SK-N-SH (cell line): Measurements from ENCODE around the gene TTC38.
A peak's percentile ranks its signal among the peaks of the same experiment; 100 is the strongest.

Experiments used
- EZH2phosphoT487 ChIP-seq: fragments of 200-600 bp; sonication (generic); IDR thresholded peaks from 2 replicates; pipeline ENCODE4 v1.6.1; 2017; ENCODE audit warnings: low read depth, mixed run types, mild to moderate bottlenecking, antibody characterized with exemption, moderate library complexity, borderline replicate concordance
- FOXJ3 ChIP-seq: sonication (generic); formaldehyde crosslinking; IDR thresholded peaks from 2 replicates; pipeline ENCODE4 v1.5.1; 2020; ENCODE audit warnings: mild to moderate bottlenecking, missing genetic modification reagents
- FOXM1 ChIP-seq: IDR thresholded peaks from 2 replicates; pipeline ENCODE4 v1.4.0; 2012; ENCODE audit warnings: low read depth, mild to moderate bottlenecking
- NFIC ChIP-seq: IDR thresholded peaks from 2 replicates; pipeline ENCODE4 v1.4.0; 2012; ENCODE audit warnings: borderline replicate concordance
- NRF1 ChIP-seq: IDR thresholded peaks from 2 replicates; pipeline ENCODE4 v1.6.1; 2012; ENCODE audit warnings: low read depth, mild to moderate bottlenecking, low read length
- POLR2AphosphoS5 ChIP-seq: IDR thresholded peaks from 2 replicates; pipeline ENCODE4 v1.6.1; 2012; ENCODE audit warnings: low read depth, low read length
- RCOR1 ChIP-seq: fragments of 150-350 bp; IDR thresholded peaks from 2 replicates; pipeline ENCODE4 v1.6.1; 2017; ENCODE audit warnings: antibody characterized with exemption, low read length
- TAF1 ChIP-seq: IDR thresholded peaks from 2 replicates; pipeline ENCODE4 v1.6.1; 2012; ENCODE audit warnings: low read depth, mild to moderate bottlenecking, low read length, moderate library complexity, borderline replicate concordance
- YY1 ChIP-seq: IDR thresholded peaks from 2 replicates; pipeline ENCODE4 v1.4.0; 2012; ENCODE audit warnings: low read depth, mild to moderate bottlenecking
- TF ChIP-seq, protein P1 (sequence below): fragments of 200-600 bp; sonication (generic); IDR thresholded peaks from 2 replicates; pipeline ENCODE4 v1.6.1; 2017; ENCODE audit warnings: antibody characterized with exemption, mild to moderate bottlenecking, moderate library complexity
- TF ChIP-seq, protein P2 (sequence below): IDR thresholded peaks from 2 replicates; pipeline ENCODE4 v1.6.1; 2012; ENCODE audit warnings: mild to moderate bottlenecking, low read depth, low read length, moderate library complexity
- TF ChIP-seq, protein P3 (sequence below): fragments of 150-350 bp; IDR thresholded peaks from 2 replicates; pipeline ENCODE4 v1.6.1; 2017; ENCODE audit warnings: antibody characterized with exemption, low read length, low read depth, borderline replicate concordance

DNA sequence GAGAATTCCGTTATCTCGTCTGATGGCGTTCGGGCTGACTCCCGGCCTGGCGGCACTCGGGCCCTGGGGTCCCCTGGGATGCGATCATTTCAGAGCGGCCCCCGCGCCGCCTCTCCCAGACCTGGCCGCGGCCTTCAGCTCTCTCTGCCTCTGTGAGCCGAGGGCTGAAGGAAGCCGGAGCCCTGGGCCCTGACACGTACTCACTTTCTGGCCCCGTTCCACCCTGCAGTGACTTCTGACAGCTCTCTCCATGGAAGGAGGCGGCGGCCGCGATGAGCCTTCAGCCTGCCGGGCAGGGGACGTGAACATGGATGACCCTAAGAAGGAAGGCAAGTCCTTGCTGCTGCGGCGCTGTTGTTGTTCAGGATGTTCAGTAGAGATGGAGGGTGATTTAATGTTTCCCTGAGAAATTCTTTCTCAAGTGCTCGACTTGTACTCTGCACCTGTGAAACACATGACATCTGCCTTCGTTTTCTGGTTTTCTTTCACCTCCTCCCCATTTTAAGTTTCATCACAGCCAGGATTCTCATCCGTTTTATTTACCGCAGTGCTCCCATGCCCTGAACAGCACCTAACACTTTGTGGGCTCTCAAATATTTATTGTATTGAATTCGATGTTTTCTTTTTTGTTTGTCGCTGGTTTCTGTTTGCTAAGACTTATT, 29.5 kb downstream of the TTC38 start:
- TF ChIP-seq, protein P1, sequence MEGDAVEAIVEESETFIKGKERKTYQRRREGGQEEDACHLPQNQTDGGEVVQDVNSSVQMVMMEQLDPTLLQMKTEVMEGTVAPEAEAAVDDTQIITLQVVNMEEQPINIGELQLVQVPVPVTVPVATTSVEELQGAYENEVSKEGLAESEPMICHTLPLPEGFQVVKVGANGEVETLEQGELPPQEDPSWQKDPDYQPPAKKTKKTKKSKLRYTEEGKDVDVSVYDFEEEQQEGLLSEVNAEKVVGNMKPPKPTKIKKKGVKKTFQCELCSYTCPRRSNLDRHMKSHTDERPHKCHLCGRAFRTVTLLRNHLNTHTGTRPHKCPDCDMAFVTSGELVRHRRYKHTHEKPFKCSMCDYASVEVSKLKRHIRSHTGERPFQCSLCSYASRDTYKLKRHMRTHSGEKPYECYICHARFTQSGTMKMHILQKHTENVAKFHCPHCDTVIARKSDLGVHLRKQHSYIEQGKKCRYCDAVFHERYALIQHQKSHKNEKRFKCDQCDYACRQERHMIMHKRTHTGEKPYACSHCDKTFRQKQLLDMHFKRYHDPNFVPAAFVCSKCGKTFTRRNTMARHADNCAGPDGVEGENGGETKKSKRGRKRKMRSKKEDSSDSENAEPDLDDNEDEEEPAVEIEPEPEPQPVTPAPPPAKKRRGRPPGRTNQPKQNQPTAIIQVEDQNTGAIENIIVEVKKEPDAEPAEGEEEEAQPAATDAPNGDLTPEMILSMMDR = no peak
- TF ChIP-seq TAF1 (no peak), YY1 (0 out of 2 replicates have a peak, but pooled peaks have one; percentile 4), NRF1 (no peak), EZH2phosphoT487 (no peak), NFIC (no peak), FOXJ3 (CRISPR knock-in tag) (no peak), POLR2AphosphoS5 (no peak), RCOR1 (no peak), FOXM1 (no peak)
- TF ChIP-seq, protein P2, sequence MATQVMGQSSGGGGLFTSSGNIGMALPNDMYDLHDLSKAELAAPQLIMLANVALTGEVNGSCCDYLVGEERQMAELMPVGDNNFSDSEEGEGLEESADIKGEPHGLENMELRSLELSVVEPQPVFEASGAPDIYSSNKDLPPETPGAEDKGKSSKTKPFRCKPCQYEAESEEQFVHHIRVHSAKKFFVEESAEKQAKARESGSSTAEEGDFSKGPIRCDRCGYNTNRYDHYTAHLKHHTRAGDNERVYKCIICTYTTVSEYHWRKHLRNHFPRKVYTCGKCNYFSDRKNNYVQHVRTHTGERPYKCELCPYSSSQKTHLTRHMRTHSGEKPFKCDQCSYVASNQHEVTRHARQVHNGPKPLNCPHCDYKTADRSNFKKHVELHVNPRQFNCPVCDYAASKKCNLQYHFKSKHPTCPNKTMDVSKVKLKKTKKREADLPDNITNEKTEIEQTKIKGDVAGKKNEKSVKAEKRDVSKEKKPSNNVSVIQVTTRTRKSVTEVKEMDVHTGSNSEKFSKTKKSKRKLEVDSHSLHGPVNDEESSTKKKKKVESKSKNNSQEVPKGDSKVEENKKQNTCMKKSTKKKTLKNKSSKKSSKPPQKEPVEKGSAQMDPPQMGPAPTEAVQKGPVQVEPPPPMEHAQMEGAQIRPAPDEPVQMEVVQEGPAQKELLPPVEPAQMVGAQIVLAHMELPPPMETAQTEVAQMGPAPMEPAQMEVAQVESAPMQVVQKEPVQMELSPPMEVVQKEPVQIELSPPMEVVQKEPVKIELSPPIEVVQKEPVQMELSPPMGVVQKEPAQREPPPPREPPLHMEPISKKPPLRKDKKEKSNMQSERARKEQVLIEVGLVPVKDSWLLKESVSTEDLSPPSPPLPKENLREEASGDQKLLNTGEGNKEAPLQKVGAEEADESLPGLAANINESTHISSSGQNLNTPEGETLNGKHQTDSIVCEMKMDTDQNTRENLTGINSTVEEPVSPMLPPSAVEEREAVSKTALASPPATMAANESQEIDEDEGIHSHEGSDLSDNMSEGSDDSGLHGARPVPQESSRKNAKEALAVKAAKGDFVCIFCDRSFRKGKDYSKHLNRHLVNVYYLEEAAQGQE = no peak
- TF ChIP-seq, protein P3, sequence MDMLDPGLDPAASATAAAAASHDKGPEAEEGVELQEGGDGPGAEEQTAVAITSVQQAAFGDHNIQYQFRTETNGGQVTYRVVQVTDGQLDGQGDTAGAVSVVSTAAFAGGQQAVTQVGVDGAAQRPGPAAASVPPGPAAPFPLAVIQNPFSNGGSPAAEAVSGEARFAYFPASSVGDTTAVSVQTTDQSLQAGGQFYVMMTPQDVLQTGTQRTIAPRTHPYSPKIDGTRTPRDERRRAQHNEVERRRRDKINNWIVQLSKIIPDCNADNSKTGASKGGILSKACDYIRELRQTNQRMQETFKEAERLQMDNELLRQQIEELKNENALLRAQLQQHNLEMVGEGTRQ = no peak
